NCI-H1092 treated with DMSO at 0.1 percent for 48 hours (cell line): ENCODE data around the gene ACOX3.
"Not testable (repeated sequence)": the region's sequence is repeated elsewhere in the genome, so short reads cannot be mapped to it uniquely, and the experiment has no call there.

Source experiments
- DNase-seq: peaks from one replicate; lab custom pipeline; 2025; lab: John Stamatoyannopoulos, UW

ACOX3 gene

GRCh38 chr4:8350841-8351461 lies 89.6 kb downstream of the ACOX3 start:
- DNase-seq, result no peak

- no peak for DNase-seq
Observed at GRCh38 chr4:8350352-8350751, 90.2 kb downstream of the ACOX3 start.

GRCh38 chr4:8349664-8350236 lies 90.8 kb downstream of the ACOX3 start:
- DNase-seq, result no peak

GRCh38 chr4:8349236-8349635 lies 91.3 kb downstream of the ACOX3 start:
- DNase-seq, result not testable (repeated sequence)

GRCh38 chr4:8348071-8348470 lies 92.5 kb downstream of the ACOX3 start:
- no peak for DNase-seq

- DNase-seq, result no peak
Observed at GRCh38 chr4:8347660-8348059, 92.9 kb downstream of the ACOX3 start.

- no peak for DNase-seq
Observed at GRCh38 chr4:8346838-8347605, 93.5 kb downstream of the ACOX3 start.

- no peak for DNase-seq
Observed at GRCh38 chr4:8345946-8346814, 94.3 kb downstream of the ACOX3 start.

GRCh38 chr4:8345053-8345945 lies 95.2 kb downstream of the ACOX3 start:
- DNase-seq, result no peak

GRCh38 chr4:8344377-8344776 lies 96.1 kb downstream of the ACOX3 start:
- no peak for DNase-seq

GRCh38 chr4:8343967-8344331 lies 96.6 kb downstream of the ACOX3 start:
- DNase-seq, result no peak

GRCh38 chr4:8343262-8343966 lies 97.1 kb downstream of the ACOX3 start:
- DNase-seq, result no peak

GRCh38 chr4:8342651-8343261 lies 97.8 kb downstream of the ACOX3 start:
- DNase-seq, result no peak

- no peak for DNase-seq
Observed at GRCh38 chr4:8341691-8342090, 98.8 kb downstream of the ACOX3 start.

- not testable (repeated sequence) for DNase-seq
Observed at GRCh38 chr4:8341281-8341680, 99.2 kb downstream of the ACOX3 start.

GRCh38 chr4:8340781-8341241 lies 99.7 kb downstream of the ACOX3 start:
- no peak for DNase-seq

- no peak for DNase-seq
Observed at GRCh38 chr4:8338351-8338961, 102.1 kb downstream of the ACOX3 start.

GRCh38 chr4:8336412-8337075 lies 104.0 kb downstream of the ACOX3 start:
- DNase-seq, result no peak

GRCh38 chr4:8335848-8336247 lies 104.7 kb downstream of the ACOX3 start:
- no peak for DNase-seq
